C4-2B (cell line): ENCODE measurements around the gene CERKL.

Experiments used
- CTCF ChIP-seq: fragments of 450-650 bp; conservative IDR thresholded peaks from 2 replicates; pipeline ENCODE4 v1.5.1; 2017; ENCODE audit warnings: mild to moderate bottlenecking
- ZFX ChIP-seq: fragments of 450-650 bp; IDR thresholded peaks from 2 replicates; pipeline ENCODE4 v1.6.1; 2017

GRCh38 chr2:181553244-181553643 is 103.7 kb downstream of the CERKL start:
- TF ChIP-seq CTCF (no peak), ZFX (no peak)
